MM.1S (cell line): ENCODE data around the gene RUVBL2.

ENCODE experiments used
- EZH2 ChIP-seq: fragments of 300-600 bp; sonication (generic); optimal IDR thresholded peaks from 2 replicates; pipeline ENCODE3; 2017; ENCODE audit warnings: low read depth, mild to moderate bottlenecking, antibody characterized with exemption, low read length, mixed read lengths
- EZH2phosphoT487 ChIP-seq: fragments of 300-600 bp; sonication (generic); IDR thresholded peaks from 2 replicates; pipeline ENCODE4 v1.6.1; 2018; ENCODE audit warnings: antibody characterized with exemption, low read length
- TF ChIP-seq, protein P1 (sequence below): fragments of 300-600 bp; sonication (generic); IDR thresholded peaks from 2 replicates; pipeline ENCODE4 v1.5.1; 2016; ENCODE audit warnings: antibody characterized with exemption, low read length, mixed read lengths

DNA sequence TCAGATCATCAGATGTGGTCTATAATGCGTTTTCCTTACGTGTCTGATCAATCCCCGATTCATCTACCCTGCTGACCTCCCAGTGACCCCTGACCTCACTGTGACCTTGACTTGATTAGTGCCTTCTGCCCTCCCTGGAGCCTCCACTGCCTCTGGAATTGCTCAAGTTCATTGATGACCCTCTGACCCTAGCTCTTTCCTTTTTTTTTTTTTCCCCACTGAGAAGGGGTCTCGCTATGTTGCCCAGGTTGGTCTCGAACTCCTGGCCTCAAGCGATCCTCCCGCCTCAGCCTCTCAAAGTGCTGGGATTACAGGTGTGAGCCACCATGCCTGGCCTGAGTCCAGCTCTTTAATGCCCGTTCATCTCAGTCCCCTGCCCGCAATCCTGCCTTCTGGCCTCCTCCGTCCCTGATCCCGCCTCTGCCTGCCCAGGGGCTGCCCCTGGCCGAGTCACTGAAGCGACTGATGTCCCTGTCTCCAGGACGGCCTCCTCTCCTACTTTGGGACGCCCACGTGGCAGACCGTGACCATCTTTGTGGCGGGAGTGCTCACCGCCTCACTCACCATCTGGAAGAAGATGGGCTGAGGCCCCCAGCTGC, 32.5 kb upstream of the RUVBL2 start:
- TF ChIP-seq, protein P1, sequence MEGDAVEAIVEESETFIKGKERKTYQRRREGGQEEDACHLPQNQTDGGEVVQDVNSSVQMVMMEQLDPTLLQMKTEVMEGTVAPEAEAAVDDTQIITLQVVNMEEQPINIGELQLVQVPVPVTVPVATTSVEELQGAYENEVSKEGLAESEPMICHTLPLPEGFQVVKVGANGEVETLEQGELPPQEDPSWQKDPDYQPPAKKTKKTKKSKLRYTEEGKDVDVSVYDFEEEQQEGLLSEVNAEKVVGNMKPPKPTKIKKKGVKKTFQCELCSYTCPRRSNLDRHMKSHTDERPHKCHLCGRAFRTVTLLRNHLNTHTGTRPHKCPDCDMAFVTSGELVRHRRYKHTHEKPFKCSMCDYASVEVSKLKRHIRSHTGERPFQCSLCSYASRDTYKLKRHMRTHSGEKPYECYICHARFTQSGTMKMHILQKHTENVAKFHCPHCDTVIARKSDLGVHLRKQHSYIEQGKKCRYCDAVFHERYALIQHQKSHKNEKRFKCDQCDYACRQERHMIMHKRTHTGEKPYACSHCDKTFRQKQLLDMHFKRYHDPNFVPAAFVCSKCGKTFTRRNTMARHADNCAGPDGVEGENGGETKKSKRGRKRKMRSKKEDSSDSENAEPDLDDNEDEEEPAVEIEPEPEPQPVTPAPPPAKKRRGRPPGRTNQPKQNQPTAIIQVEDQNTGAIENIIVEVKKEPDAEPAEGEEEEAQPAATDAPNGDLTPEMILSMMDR = no peak
- TF ChIP-seq EZH2 (no peak), EZH2phosphoT487 (no peak)
